ENCODE data around the gene FYB1.

FYB1 gene

GRCh38 chr5:39076757-39077728 is 142.3 kb downstream of the FYB1 start:
- peaks cover 18% of the 10 kb centered on the region for H3K27me3 Mint-ChIP-seq (ENCODE audit: low read depth)
- peak overlapping the region; percentile 24 for H3K4me3 Mint-ChIP-seq
- H3K27ac Mint-ChIP-seq, result peak overlapping the region; percentile 7
- peaks cover 30% of the 10 kb centered on the region for H3K4me1 Mint-ChIP-seq (ENCODE audit: low read depth)
- H3K9me3 Mint-ChIP-seq, result no peaks in the 10 kb centered on the region
- H3K36me3 Mint-ChIP-seq (ENCODE audit: low read depth), result peaks cover 7% of the 10 kb centered on the region

GRCh38 chr5:39076101-39076756 is 143.1 kb downstream of the FYB1 start:
- peaks cover 36% of the 10 kb centered on the region for H3K4me1 Mint-ChIP-seq (ENCODE audit: low read depth)
- H3K36me3 Mint-ChIP-seq (ENCODE audit: low read depth), result peaks cover 8% of the 10 kb centered on the region
- H3K4me3 Mint-ChIP-seq, result peak overlapping the region; percentile 50
- H3K27me3 Mint-ChIP-seq (ENCODE audit: low read depth), result peaks cover 18% of the 10 kb centered on the region
- peak overlapping the region; percentile 14 for H3K27ac Mint-ChIP-seq
- H3K9me3 Mint-ChIP-seq, result no peaks in the 10 kb centered on the region

- Mint-ChIP-seq H3K4me1 (ENCODE audit: low read depth) (peaks cover 40% of the 10 kb centered on the region), H3K27me3 (ENCODE audit: low read depth) (peaks cover 12% of the 10 kb centered on the region), H3K36me3 (ENCODE audit: low read depth) (peaks cover 15% of the 10 kb centered on the region), H3K9me3 (no peaks in the 10 kb centered on the region), H3K4me3 (peak within 1 kb of the TSS; percentile 97), H3K27ac (peak within 1 kb of the TSS; percentile 98)
Observed at GRCh38 chr5:39074017-39074814, 145.1 kb downstream of the FYB1 start, which contains the start of gene RICTOR. TSS of gene RICTOR (minus strand) at chr5:39074399. CDS start at chr5:39074377, 22 bp downstream.

GRCh38 chr5:39073767-39074016 is 145.7 kb downstream of the FYB1 start:
- Mint-ChIP-seq H3K9me3 (no peaks in the 10 kb centered on the region), H3K27me3 (ENCODE audit: low read depth) (peaks cover 8% of the 10 kb centered on the region), H3K4me1 (ENCODE audit: low read depth) (peaks cover 40% of the 10 kb centered on the region), H3K4me3 (peak overlapping the region; percentile 95), H3K27ac (peak overlapping the region; percentile 96), H3K36me3 (ENCODE audit: low read depth) (peaks cover 19% of the 10 kb centered on the region)

GRCh38 chr5:39072925-39073766 is 146.2 kb downstream of the FYB1 start:
- peaks cover 24% of the 10 kb centered on the region for H3K36me3 Mint-ChIP-seq (ENCODE audit: low read depth)
- H3K4me3 Mint-ChIP-seq, result peak overlapping the region; percentile 95
- peaks cover 3% of the 10 kb centered on the region for H3K27me3 Mint-ChIP-seq (ENCODE audit: low read depth)

GRCh38 chr5:39068099-39068498 is 151.3 kb downstream of the FYB1 start:
- Mint-ChIP-seq H3K27ac (no peak overlapping the region), H3K4me1 (ENCODE audit: low read depth) (peaks cover 40% of the 10 kb centered on the region), H3K4me3 (no peak overlapping the region), H3K36me3 (ENCODE audit: low read depth) (peaks cover 52% of the 10 kb centered on the region), H3K9me3 (peaks cover 16% of the 10 kb centered on the region), H3K27me3 (ENCODE audit: low read depth) (no peaks in the 10 kb centered on the region)

More at GRCh38 chr5:39072925-39073766, 146.2 kb downstream of the FYB1 start:
- H3K27ac Mint-ChIP-seq, result peak overlapping the region; percentile 96
- no peaks in the 10 kb centered on the region for H3K9me3 Mint-ChIP-seq
- H3K4me1 Mint-ChIP-seq (ENCODE audit: low read depth), result peaks cover 43% of the 10 kb centered on the region

GRCh38 chr5:39064450-39064849 is 154.9 kb downstream of the FYB1 start:
- H3K27ac Mint-ChIP-seq, result no peak overlapping the region
- H3K4me3 Mint-ChIP-seq, result no peak overlapping the region
- no peaks in the 10 kb centered on the region for H3K27me3 Mint-ChIP-seq (ENCODE audit: low read depth)
- H3K9me3 Mint-ChIP-seq, result peaks cover 16% of the 10 kb centered on the region
- H3K4me1 Mint-ChIP-seq (ENCODE audit: low read depth), result peaks cover 31% of the 10 kb centered on the region
- peaks cover 45% of the 10 kb centered on the region for H3K36me3 Mint-ChIP-seq (ENCODE audit: low read depth)

GRCh38 chr5:39063037-39063436 is 156.3 kb downstream of the FYB1 start:
- H3K27ac Mint-ChIP-seq, result no peak overlapping the region
- H3K4me1 Mint-ChIP-seq (ENCODE audit: low read depth), result peaks cover 37% of the 10 kb centered on the region
- peaks cover 34% of the 10 kb centered on the region for H3K36me3 Mint-ChIP-seq (ENCODE audit: low read depth)
- peaks cover 16% of the 10 kb centered on the region for H3K9me3 Mint-ChIP-seq
- no peak overlapping the region for H3K4me3 Mint-ChIP-seq
- no peaks in the 10 kb centered on the region for H3K27me3 Mint-ChIP-seq (ENCODE audit: low read depth)

GRCh38 chr5:39062530-39062929 is 156.8 kb downstream of the FYB1 start:
- Mint-ChIP-seq H3K27ac (no peak overlapping the region), H3K27me3 (ENCODE audit: low read depth) (no peaks in the 10 kb centered on the region), H3K4me1 (ENCODE audit: low read depth) (peaks cover 37% of the 10 kb centered on the region), H3K36me3 (ENCODE audit: low read depth) (peaks cover 29% of the 10 kb centered on the region), H3K4me3 (no peak overlapping the region), H3K9me3 (peaks cover 13% of the 10 kb centered on the region)

GRCh38 chr5:39062104-39062503 is 157.3 kb downstream of the FYB1 start:
- Mint-ChIP-seq H3K27me3 (ENCODE audit: low read depth) (no peaks in the 10 kb centered on the region), H3K36me3 (ENCODE audit: low read depth) (peaks cover 25% of the 10 kb centered on the region), H3K27ac (no peak overlapping the region), H3K4me3 (no peak overlapping the region), H3K9me3 (peaks cover 9% of the 10 kb centered on the region), H3K4me1 (ENCODE audit: low read depth) (peaks cover 35% of the 10 kb centered on the region)

GRCh38 chr5:39059064-39059463 is 160.3 kb downstream of the FYB1 start:
- H3K4me1 Mint-ChIP-seq (ENCODE audit: low read depth), result peaks cover 35% of the 10 kb centered on the region
- no peak overlapping the region for H3K4me3 Mint-ChIP-seq

GRCh38 chr5:39058178-39058921 is 161.0 kb downstream of the FYB1 start:
- Mint-ChIP-seq H3K9me3 (no peaks in the 10 kb centered on the region), H3K36me3 (ENCODE audit: low read depth) (peaks cover 11% of the 10 kb centered on the region), H3K27ac (peak overlapping the region; percentile 23), H3K4me3 (peak overlapping the region; percentile 76), H3K4me1 (ENCODE audit: low read depth) (peaks cover 34% of the 10 kb centered on the region), H3K27me3 (ENCODE audit: low read depth) (no peaks in the 10 kb centered on the region)

More at GRCh38 chr5:39059064-39059463, 160.3 kb downstream of the FYB1 start:
- Mint-ChIP-seq H3K27me3 (ENCODE audit: low read depth) (no peaks in the 10 kb centered on the region), H3K27ac (peak overlapping the region; percentile 23), H3K36me3 (ENCODE audit: low read depth) (peaks cover 13% of the 10 kb centered on the region), H3K9me3 (no peaks in the 10 kb centered on the region)

- peaks cover 8% of the 10 kb centered on the region for H3K36me3 Mint-ChIP-seq (ENCODE audit: low read depth)
- peak overlapping the region; percentile 20 for H3K27ac Mint-ChIP-seq
- no peaks in the 10 kb centered on the region for H3K9me3 Mint-ChIP-seq
- H3K4me3 Mint-ChIP-seq, result peak overlapping the region; percentile 76
- H3K27me3 Mint-ChIP-seq (ENCODE audit: low read depth), result no peaks in the 10 kb centered on the region
- H3K4me1 Mint-ChIP-seq (ENCODE audit: low read depth), result peaks cover 31% of the 10 kb centered on the region
Observed at GRCh38 chr5:39057734-39058133, 161.6 kb downstream of the FYB1 start.
